ENCODE measurements around the gene CH25H.
A peak's percentile ranks its signal among the peaks of the same experiment; 100 is the strongest.
"Not testable (repeated sequence)": the region's sequence is repeated elsewhere in the genome, so short reads cannot be mapped to it uniquely, and the experiment has no call there.

CH25H gene

GRCh38 chr10:89250865-89251408, 43.8 kb upstream of the CH25H start:
- Histone ChIP-seq H3K36me3 (no peaks in the 10 kb centered on the region), H3K9me3 (no peaks in the 10 kb centered on the region), H3K27me3 (no peaks in the 10 kb centered on the region), H3K4me3 (ENCODE audit: low read depth, low read length) (peak overlapping the region; percentile 83), H3K4me1 (no peaks in the 10 kb centered on the region; the same call in 1 of the 2 replicates)
- DNase-seq = no peak
- TF ChIP-seq CTCF (IDR thresholded peaks at IDR 0.05; ENCODE audit: low read depth, low read length) = no peak

DNA sequence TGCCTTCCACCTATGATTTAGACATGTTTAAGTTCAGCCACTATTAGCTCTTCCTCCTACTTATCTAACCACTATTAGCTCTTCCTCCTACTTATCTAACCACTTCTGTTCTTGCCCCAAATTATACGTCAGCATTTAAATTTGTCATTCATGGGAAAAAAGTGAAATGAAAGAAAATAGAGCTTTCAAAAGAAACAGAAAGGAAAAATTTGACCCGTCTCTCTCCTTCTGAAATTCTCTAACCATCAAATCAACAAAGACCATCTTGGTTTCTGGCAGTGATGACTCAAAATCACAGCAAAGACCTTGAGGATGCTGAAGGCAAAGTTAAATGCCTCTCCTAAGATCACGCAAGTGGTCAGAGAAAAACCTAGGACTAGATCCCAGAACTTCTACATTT, 41.9 kb upstream of the CH25H start:
- no peaks in the 10 kb centered on the region; the same call in 1 of the 2 replicates for H3K4me1 ChIP-seq
- no peaks in the 10 kb centered on the region for H3K27me3 ChIP-seq
- H3K36me3 ChIP-seq = no peaks in the 10 kb centered on the region
- H3K4me3 ChIP-seq (ENCODE audit: low read depth, low read length) = no peak overlapping the region
- H3K9me3 ChIP-seq = no peaks in the 10 kb centered on the region
- DNase-seq = no peak
- no peak for TF ChIP-seq CTCF (IDR thresholded peaks at IDR 0.05; ENCODE audit: low read depth, low read length)

DNA sequence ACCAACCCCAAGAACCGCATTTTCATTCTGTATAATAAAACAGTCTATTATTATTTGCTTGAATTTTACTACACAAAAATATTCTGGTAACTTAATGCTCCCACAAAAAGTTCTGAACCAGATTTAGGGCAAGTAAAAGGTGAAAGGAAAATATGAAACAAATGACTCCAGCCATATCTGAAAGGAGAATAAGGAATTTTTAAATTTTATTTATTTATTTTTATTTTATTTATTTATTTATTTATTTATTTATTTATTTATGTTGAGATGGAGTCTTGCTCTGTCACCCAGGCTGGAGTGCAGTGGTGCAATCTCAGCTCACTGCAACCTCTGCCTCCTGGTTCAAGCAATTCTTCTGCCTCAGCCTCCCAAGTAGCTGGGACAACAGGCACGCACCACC, 40.5 kb upstream of the CH25H start:
- not testable (repeated sequence) for H3K9me3 ChIP-seq; H3K4me3 ChIP-seq (ENCODE audit: low read depth, low read length); H3K36me3 ChIP-seq; H3K4me1 ChIP-seq; DNase-seq; H3K27me3 ChIP-seq

- no peaks in the 10 kb centered on the region for H3K36me3 ChIP-seq
- no peak for TF ChIP-seq CTCF (IDR thresholded peaks at IDR 0.05; ENCODE audit: low read depth, low read length)
- H3K4me3 ChIP-seq (ENCODE audit: low read depth, low read length) = no peak overlapping the region
- H3K27me3 ChIP-seq = no peaks in the 10 kb centered on the region
- no peaks in the 10 kb centered on the region for H3K9me3 ChIP-seq
- H3K4me1 ChIP-seq = no peaks in the 10 kb centered on the region; the same call in 1 of the 2 replicates
- no peak for DNase-seq
Measured at GRCh38 chr10:89245802-89246201, 38.7 kb upstream of the CH25H start.

GRCh38 chr10:89242840-89243568, 35.9 kb upstream of the CH25H start:
- DNase-seq = no peak
- H3K9me3 ChIP-seq = no peaks in the 10 kb centered on the region
- TF ChIP-seq CTCF (IDR thresholded peaks at IDR 0.05; ENCODE audit: low read depth, low read length) = no peak
- no peak overlapping the region for H3K4me3 ChIP-seq (ENCODE audit: low read depth, low read length)
- H3K4me1 ChIP-seq = no peaks in the 10 kb centered on the region
- no peaks in the 10 kb centered on the region for H3K27me3 ChIP-seq
- no peaks in the 10 kb centered on the region for H3K36me3 ChIP-seq

DNA sequence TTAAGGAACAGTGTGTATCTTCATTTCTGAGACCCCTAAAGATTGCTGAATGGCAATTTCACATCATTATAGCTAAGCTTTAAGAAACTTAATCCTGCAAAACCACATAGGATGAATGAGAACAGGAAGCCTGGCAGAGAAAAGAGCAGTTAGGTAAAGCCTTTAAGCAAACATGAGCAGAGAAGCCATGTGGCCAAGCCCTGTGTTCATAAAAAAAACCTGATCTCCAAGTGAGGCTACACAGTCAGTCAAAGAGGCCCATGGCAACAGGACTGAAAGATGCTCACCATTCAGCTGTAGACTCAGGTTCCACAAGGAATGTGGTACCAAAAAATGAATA, 35.2 kb upstream of the CH25H start:
- H3K36me3 ChIP-seq = no peaks in the 10 kb centered on the region
- no peaks in the 10 kb centered on the region for H3K4me1 ChIP-seq

More for the DNA sequence above, 35.2 kb upstream of the CH25H start:
- no peaks in the 10 kb centered on the region for H3K9me3 ChIP-seq
- no peak for DNase-seq
- TF ChIP-seq CTCF (IDR thresholded peaks at IDR 0.05; ENCODE audit: low read depth, low read length) = no peak
- H3K4me3 ChIP-seq (ENCODE audit: low read depth, low read length) = no peak overlapping the region
- H3K27me3 ChIP-seq = no peaks in the 10 kb centered on the region
